MM.1S (cell line): ENCODE measurements around the gene CCN2.

ENCODE experiments used
- DNase-seq: peaks from one replicate; pipeline ENCODE4 v3.0.0-alpha.2; 2015
- H2AFZ ChIP-seq: fragments of 300-600 bp; sonication (generic); 2 replicates; pipeline ENCODE4 v1.6.0; 2016; ENCODE audit warnings: antibody characterized with exemption, low read length
- H3F3A ChIP-seq: fragments of 300-600 bp; sonication (generic); 2 replicates; pipeline ENCODE4 v1.6.1; 2016; ENCODE audit warnings: mild to moderate bottlenecking, antibody characterized with exemption, low read length, moderate library complexity, mixed read lengths; ENCODE audit not compliant: insufficient read depth
- H3K27ac ChIP-seq: fragments of 300-600 bp; sonication (generic); 2 replicates; pipeline ENCODE4 v1.5.1; 2016; ENCODE audit warnings: mild to moderate bottlenecking, low read length
- H3K27me3 ChIP-seq: fragments of 300-600 bp; sonication (generic); replicated peaks from 2 replicates; pipeline ENCODE4 v1.6.0; 2016; ENCODE audit warnings: low read length; ENCODE audit not compliant: insufficient read depth
- H3K36me3 ChIP-seq: fragments of 300-600 bp; sonication (generic); replicated peaks from 2 replicates; pipeline ENCODE4 v1.6.1; 2016; ENCODE audit warnings: mild to moderate bottlenecking, low read length, mixed read lengths; ENCODE audit not compliant: insufficient read depth
- H3K4me1 ChIP-seq: fragments of 300-600 bp; sonication (generic); 2 replicates; pipeline ENCODE4 v1.6.1; 2016; ENCODE audit warnings: low read length, mixed read lengths
- H3K4me2 ChIP-seq: fragments of 300-600 bp; sonication (generic); 2 replicates; pipeline ENCODE4 v1.6.0; 2016; ENCODE audit warnings: low read depth, low read length
- H3K4me3 ChIP-seq: fragments of 300-600 bp; sonication (generic); 2 replicates; pipeline ENCODE4 v1.5.1; 2016; ENCODE audit warnings: low read length, mixed read lengths
- H3K79me2 ChIP-seq: fragments of 300-600 bp; sonication (generic); 2 replicates; pipeline ENCODE4 v1.6.1; 2016; ENCODE audit warnings: mixed run types, low read length, mixed read lengths
- H3K9ac ChIP-seq: fragments of 300-600 bp; sonication (generic); 2 replicates; pipeline ENCODE4 v1.6.1; 2016; ENCODE audit warnings: low read length, mixed read lengths
- H3K9me2 ChIP-seq: fragments of 300-600 bp; sonication (generic); replicated peaks from 2 replicates; pipeline ENCODE4 v1.6.1; 2016; ENCODE audit warnings: mild to moderate bottlenecking, low read length, mixed read lengths; ENCODE audit not compliant: insufficient read depth
- H3K9me3 ChIP-seq: fragments of 300-600 bp; sonication (generic); replicated peaks from 2 replicates; pipeline ENCODE4 v1.6.1; 2016; ENCODE audit warnings: mild to moderate bottlenecking, low read length, mixed read lengths; ENCODE audit not compliant: insufficient read depth
- H4K20me1 ChIP-seq: fragments of 300-600 bp; sonication (generic); 2 replicates; pipeline ENCODE4 v1.6.1; 2016; ENCODE audit warnings: mild to moderate bottlenecking, low read length, moderate library complexity, mixed read lengths; ENCODE audit not compliant: insufficient read depth
- CTCF ChIP-seq: fragments of 300-600 bp; sonication (generic); IDR thresholded peaks from 2 replicates; pipeline ENCODE4 v1.5.1; 2016; ENCODE audit warnings: antibody characterized with exemption, low read length, mixed read lengths
- EZH2 ChIP-seq: fragments of 300-600 bp; sonication (generic); optimal IDR thresholded peaks from 2 replicates; pipeline ENCODE3; 2017; ENCODE audit warnings: low read depth, mild to moderate bottlenecking, antibody characterized with exemption, low read length, mixed read lengths
- EZH2phosphoT487 ChIP-seq: fragments of 300-600 bp; sonication (generic); IDR thresholded peaks from 2 replicates; pipeline ENCODE4 v1.6.1; 2018; ENCODE audit warnings: antibody characterized with exemption, low read length

The CCN2 gene

DNA sequence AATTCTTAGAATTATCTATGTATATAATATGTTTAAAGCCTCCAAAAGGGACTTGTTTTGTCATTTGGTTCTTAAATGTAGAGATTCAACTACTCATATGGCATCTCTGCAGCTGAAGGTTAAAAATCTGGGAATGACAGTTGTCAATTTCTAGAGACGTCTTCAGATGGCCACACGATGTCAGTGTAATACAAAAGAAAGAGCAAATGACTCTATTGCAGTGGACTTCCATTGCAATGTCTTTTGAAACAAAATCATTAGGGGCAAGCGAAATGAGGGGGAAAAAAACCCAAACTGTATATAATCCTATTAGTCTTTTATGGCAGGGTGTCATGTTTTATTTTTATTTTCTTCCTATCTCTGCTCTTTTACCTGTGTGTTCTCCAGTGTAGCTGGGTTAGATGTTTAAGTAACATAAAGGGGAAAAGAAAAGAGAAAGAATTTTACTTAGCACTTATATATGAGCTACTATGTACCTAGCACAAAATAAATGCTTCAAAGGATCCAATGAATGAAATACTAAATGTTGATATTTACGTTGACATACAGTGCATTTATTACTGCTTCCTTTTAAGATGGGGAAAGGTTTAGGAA lies 26.2 kb downstream of the CCN2 start:
- Histone ChIP-seq H2AFZ (no peak overlapping the region), H4K20me1 (no peaks in the 10 kb centered on the region), H3K4me2 (no peak overlapping the region), H3K4me1 (peaks cover 18% of the 10 kb centered on the region), H3K79me2 (no peaks in the 10 kb centered on the region), H3F3A (no peaks in the 10 kb centered on the region), H3K9me3 (no peaks in the 10 kb centered on the region), H3K27ac (no peak overlapping the region), H3K9me2 (no peaks in the 10 kb centered on the region), H3K4me3 (no peak overlapping the region), H3K36me3 (no peaks in the 10 kb centered on the region), H3K9ac (no peak overlapping the region), H3K27me3 (no peaks in the 10 kb centered on the region)
- DNase-seq = peak; percentile 71
- TF ChIP-seq CTCF (peak; percentile 64), EZH2 (no peak)

GRCh38 chr6:131923356-131923755 lies 27.8 kb downstream of the CCN2 start:
- TF ChIP-seq CTCF = peak; percentile 81
- no peak for TF ChIP-seq EZH2
- TF ChIP-seq EZH2phosphoT487 = no peak
- H3K4me3 ChIP-seq = no peak overlapping the region
- no peaks in the 10 kb centered on the region for H3K9me2 ChIP-seq
- H3K27ac ChIP-seq = no peak overlapping the region
- H3K9me3 ChIP-seq = no peaks in the 10 kb centered on the region
- no peak overlapping the region for H3K4me2 ChIP-seq
- no peak overlapping the region for H3K9ac ChIP-seq
- no peaks in the 10 kb centered on the region for H3K36me3 ChIP-seq
- H3K79me2 ChIP-seq = no peaks in the 10 kb centered on the region
- DNase-seq = peak; percentile 76
- peaks cover 3% of the 10 kb centered on the region; the same call in 1 of the 2 replicates for H3F3A ChIP-seq
- H3K4me1 ChIP-seq = peaks cover 17% of the 10 kb centered on the region
- H4K20me1 ChIP-seq = no peaks in the 10 kb centered on the region
- no peak overlapping the region for H2AFZ ChIP-seq
- no peaks in the 10 kb centered on the region for H3K27me3 ChIP-seq

DNA sequence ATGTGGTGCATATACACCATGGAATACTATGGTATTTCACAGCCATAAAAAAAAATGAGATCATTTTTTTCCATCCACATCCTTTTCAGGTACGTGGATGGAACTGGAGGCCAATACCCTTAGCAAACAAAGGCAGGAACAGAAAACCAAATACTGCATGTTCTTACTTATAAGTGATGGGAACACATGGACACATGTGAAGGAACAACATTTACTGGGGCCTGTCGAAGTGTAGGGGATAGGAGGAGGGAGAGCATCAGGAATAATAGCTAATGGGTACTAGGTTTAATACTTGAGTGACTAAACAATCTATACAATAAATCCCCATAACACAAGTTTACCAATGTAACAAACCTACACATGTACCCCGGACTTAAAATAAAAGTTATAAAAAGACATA lies 30.5 kb downstream of the CCN2 start:
- no peaks in the 10 kb centered on the region for H4K20me1 ChIP-seq
- H3K9ac ChIP-seq = no peak overlapping the region
- DNase-seq = no peak
- no peak overlapping the region for H2AFZ ChIP-seq
- no peak overlapping the region for H3K27ac ChIP-seq
- no peak for TF ChIP-seq EZH2phosphoT487
- TF ChIP-seq EZH2 = no peak
- no peak for TF ChIP-seq CTCF
- no peaks in the 10 kb centered on the region for H3K9me2 ChIP-seq
- H3K36me3 ChIP-seq = no peaks in the 10 kb centered on the region
- H3K27me3 ChIP-seq = no peaks in the 10 kb centered on the region
- H3K79me2 ChIP-seq = no peaks in the 10 kb centered on the region
- H3K4me2 ChIP-seq = no peak overlapping the region
- H3K9me3 ChIP-seq = no peaks in the 10 kb centered on the region
- no peak overlapping the region for H3K4me3 ChIP-seq
- peaks cover 43% of the 10 kb centered on the region for H3K4me1 ChIP-seq
- H3F3A ChIP-seq = peaks cover 25% of the 10 kb centered on the region
